PFSK-1 (cell line): ENCODE data around the gene IGF2BP3.

Experiments used
- FOXP2 ChIP-seq: optimal IDR thresholded peaks from 2 replicates; pipeline ENCODE3; 2011; ENCODE audit warnings: borderline replicate concordance, control low read depth, inconsistent platforms; ENCODE audit not compliant: insufficient read depth; ENCODE audit errors: extremely low read length, extremely low read depth
- POLR2AphosphoS5 ChIP-seq: IDR thresholded peaks from 2 replicates; pipeline ENCODE4 v1.6.1; 2012; ENCODE audit warnings: low read depth, mild to moderate bottlenecking, control low read depth, low read length, moderate library complexity
- SIN3A ChIP-seq: IDR thresholded peaks from 2 replicates; pipeline ENCODE4 v1.6.1; 2012; ENCODE audit warnings: mild to moderate bottlenecking, low read length, moderate library complexity, borderline replicate concordance; ENCODE audit not compliant: insufficient read depth
- TAF1 ChIP-seq: IDR thresholded peaks from 2 replicates; pipeline ENCODE4 v1.6.1; 2012; ENCODE audit warnings: low read length, control low read depth, borderline replicate concordance; ENCODE audit not compliant: insufficient read depth
- TF ChIP-seq, protein P1 (sequence below), 2 experiments: IDR thresholded peaks; 2 replicates each; pipeline versions ENCODE4 v1.6.1 to v1.8.0; 2011 to 2012; ENCODE audit warnings: low read depth in 2 of 2, low read length in 2 of 2, control low read depth in 1 of 2, inconsistent platforms in 1 of 2, mild to moderate bottlenecking in 1 of 2, moderate library complexity in 1 of 2; ENCODE audit not compliant: insufficient read depth in 1 of 2

The IGF2BP3 gene

DNA sequence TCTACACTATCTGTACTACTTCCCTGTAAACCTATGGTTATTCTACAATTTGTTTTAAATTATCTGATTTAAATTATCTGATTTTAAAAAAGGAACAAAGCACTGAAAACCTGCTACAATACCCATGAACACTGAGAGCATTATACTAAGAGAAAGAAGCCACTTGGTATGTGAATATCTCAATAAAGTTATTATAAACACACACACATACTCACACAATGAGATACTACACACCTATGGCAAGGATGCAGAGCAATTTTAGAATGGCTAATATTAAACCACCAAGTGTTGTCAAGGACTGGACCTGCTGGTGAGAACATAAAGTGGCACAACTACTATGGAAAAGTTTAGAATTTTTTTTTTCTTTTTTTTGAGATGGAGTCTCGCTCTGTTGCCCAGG, 82.7 kb downstream of the IGF2BP3 start:
- TF ChIP-seq SIN3A = no peak
- no peak for TF ChIP-seq TAF1
- TF ChIP-seq, protein P1, sequence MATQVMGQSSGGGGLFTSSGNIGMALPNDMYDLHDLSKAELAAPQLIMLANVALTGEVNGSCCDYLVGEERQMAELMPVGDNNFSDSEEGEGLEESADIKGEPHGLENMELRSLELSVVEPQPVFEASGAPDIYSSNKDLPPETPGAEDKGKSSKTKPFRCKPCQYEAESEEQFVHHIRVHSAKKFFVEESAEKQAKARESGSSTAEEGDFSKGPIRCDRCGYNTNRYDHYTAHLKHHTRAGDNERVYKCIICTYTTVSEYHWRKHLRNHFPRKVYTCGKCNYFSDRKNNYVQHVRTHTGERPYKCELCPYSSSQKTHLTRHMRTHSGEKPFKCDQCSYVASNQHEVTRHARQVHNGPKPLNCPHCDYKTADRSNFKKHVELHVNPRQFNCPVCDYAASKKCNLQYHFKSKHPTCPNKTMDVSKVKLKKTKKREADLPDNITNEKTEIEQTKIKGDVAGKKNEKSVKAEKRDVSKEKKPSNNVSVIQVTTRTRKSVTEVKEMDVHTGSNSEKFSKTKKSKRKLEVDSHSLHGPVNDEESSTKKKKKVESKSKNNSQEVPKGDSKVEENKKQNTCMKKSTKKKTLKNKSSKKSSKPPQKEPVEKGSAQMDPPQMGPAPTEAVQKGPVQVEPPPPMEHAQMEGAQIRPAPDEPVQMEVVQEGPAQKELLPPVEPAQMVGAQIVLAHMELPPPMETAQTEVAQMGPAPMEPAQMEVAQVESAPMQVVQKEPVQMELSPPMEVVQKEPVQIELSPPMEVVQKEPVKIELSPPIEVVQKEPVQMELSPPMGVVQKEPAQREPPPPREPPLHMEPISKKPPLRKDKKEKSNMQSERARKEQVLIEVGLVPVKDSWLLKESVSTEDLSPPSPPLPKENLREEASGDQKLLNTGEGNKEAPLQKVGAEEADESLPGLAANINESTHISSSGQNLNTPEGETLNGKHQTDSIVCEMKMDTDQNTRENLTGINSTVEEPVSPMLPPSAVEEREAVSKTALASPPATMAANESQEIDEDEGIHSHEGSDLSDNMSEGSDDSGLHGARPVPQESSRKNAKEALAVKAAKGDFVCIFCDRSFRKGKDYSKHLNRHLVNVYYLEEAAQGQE (IDR thresholded peaks at IDR 0.05; ENCODE audit: insufficient read depth in 1 of 2, low read depth in 2 of 2, low read length in 2 of 2) = no peak
- no peak for TF ChIP-seq POLR2AphosphoS5
- TF ChIP-seq FOXP2 = no peak

GRCh38 chr7:23385140-23385539, 85.2 kb downstream of the IGF2BP3 start:
- TF ChIP-seq TAF1 (no peak), FOXP2 (no peak), POLR2AphosphoS5 (no peak), SIN3A (no peak)
- TF ChIP-seq, protein P1 (IDR thresholded peaks at IDR 0.05; ENCODE audit: insufficient read depth in 1 of 2, low read depth in 2 of 2, low read length in 2 of 2) = no peak

DNA sequence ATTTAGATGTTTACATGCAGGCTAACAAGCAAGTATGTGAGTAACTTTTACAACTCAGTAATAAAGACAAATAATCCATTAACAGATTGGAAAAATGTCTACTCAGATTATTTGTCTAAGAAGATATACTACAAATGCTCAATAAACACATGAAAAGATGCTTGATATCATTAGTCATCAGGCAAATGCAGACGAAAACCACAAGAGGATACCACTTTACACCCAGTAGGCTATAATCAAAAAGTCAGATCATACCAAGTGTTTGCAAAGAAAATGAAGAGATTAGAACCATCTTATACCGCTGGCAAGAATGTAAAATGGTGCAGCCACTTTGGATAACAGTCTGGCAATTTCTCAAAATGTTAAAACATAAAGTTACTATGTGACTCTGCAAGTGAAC, 87.1 kb downstream of the IGF2BP3 start:
- no peak for TF ChIP-seq SIN3A
- no peak for TF ChIP-seq FOXP2
- TF ChIP-seq, protein P1 (IDR thresholded peaks at IDR 0.05; ENCODE audit: insufficient read depth in 1 of 2, low read depth in 2 of 2, low read length in 2 of 2) = no peak
- TF ChIP-seq POLR2AphosphoS5 = no peak
- TF ChIP-seq TAF1 = no peak

GRCh38 chr7:23380961-23381360, 89.3 kb downstream of the IGF2BP3 start:
- TF ChIP-seq FOXP2 = no peak
- TF ChIP-seq TAF1 = no peak
- no peak for TF ChIP-seq POLR2AphosphoS5
- TF ChIP-seq, protein P1 (IDR thresholded peaks at IDR 0.05; ENCODE audit: insufficient read depth in 1 of 2, low read depth in 2 of 2, low read length in 2 of 2) = no peak
- no peak for TF ChIP-seq SIN3A

DNA sequence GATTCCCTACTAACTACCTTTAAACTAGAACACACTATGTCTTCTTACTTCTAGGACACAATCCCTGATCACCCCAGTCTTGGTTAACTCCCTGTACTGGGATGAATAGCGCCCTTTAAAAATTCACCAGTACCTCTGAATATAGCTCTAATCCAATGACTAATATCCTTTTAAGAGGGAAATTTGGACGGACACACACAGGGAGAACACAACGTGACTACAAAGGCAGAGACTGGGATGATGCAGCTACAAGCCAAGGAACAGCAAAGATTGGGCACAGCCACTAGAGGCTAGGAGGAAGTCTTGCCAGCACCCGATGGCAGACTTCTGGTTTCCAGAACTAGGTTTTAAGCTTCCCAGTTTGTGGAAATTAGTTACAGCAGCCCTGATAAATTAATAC, 89.7 kb downstream of the IGF2BP3 start:
- TF ChIP-seq FOXP2 = no peak
- TF ChIP-seq, protein P1 (IDR thresholded peaks at IDR 0.05; ENCODE audit: insufficient read depth in 1 of 2, low read depth in 2 of 2, low read length in 2 of 2) = no peak
